Liver (tissue), 3 donors: ENCODE results near the gene ATIC.

Experiments used
- ATF3 ChIP-seq: IDR thresholded peaks from 2 replicates; pipeline ENCODE4 v1.6.1; 2016; ENCODE audit warnings: antibody characterized with exemption
- FOXA1 ChIP-seq: IDR thresholded peaks from 2 replicates; pipeline ENCODE4 v1.6.1; 2016; ENCODE audit warnings: antibody characterized with exemption
- JUND ChIP-seq, 2 donors: IDR thresholded peaks; 2 replicates each; pipeline ENCODE4 v1.6.1; 2016; ENCODE audit warnings: antibody characterized with exemption in 2 of 2
- MAX ChIP-seq: IDR thresholded peaks from 2 replicates; pipeline ENCODE4 v1.6.1; 2016; ENCODE audit warnings: antibody characterized with exemption
- RXRA ChIP-seq, 2 donors: IDR thresholded peaks; 2 replicates each; pipeline ENCODE4 v1.6.1; 2017 to 2018; ENCODE audit warnings: antibody characterized with exemption in 2 of 2, mild to moderate bottlenecking in 1 of 2
- SP1 ChIP-seq: IDR thresholded peaks from 2 replicates; pipeline ENCODE4 v1.6.1; 2018; ENCODE audit warnings: antibody characterized with exemption, mild to moderate bottlenecking
- TAF1 ChIP-seq: conservative IDR thresholded peaks from 2 replicates; pipeline ENCODE4 v1.6.1; 2016; ENCODE audit warnings: antibody characterized with exemption, mild to moderate bottlenecking
- YY1 ChIP-seq: IDR thresholded peaks from 2 replicates; pipeline ENCODE4 v1.6.1; 2016; ENCODE audit warnings: antibody characterized with exemption, mild to moderate bottlenecking
- TF ChIP-seq, protein P1 (sequence below): fragments of 150-350 bp; IDR thresholded peaks from 2 replicates; pipeline ENCODE4 v1.5.1; 2017; ENCODE audit warnings: improper control_type of control experiment, low read depth, low read length; ENCODE audit not compliant: missing input control
- TF ChIP-seq, protein P2 (sequence below): IDR thresholded peaks from 2 replicates; pipeline ENCODE4 v1.6.1; 2016; ENCODE audit warnings: antibody characterized with exemption, mild to moderate bottlenecking
- TF ChIP-seq, protein P3 (sequence below): IDR thresholded peaks from 2 replicates; pipeline ENCODE4 v1.6.1; 2016; ENCODE audit warnings: antibody characterized with exemption
- donor health status: healthy.
- donor health status: healthy.

- TF ChIP-seq, protein P1, sequence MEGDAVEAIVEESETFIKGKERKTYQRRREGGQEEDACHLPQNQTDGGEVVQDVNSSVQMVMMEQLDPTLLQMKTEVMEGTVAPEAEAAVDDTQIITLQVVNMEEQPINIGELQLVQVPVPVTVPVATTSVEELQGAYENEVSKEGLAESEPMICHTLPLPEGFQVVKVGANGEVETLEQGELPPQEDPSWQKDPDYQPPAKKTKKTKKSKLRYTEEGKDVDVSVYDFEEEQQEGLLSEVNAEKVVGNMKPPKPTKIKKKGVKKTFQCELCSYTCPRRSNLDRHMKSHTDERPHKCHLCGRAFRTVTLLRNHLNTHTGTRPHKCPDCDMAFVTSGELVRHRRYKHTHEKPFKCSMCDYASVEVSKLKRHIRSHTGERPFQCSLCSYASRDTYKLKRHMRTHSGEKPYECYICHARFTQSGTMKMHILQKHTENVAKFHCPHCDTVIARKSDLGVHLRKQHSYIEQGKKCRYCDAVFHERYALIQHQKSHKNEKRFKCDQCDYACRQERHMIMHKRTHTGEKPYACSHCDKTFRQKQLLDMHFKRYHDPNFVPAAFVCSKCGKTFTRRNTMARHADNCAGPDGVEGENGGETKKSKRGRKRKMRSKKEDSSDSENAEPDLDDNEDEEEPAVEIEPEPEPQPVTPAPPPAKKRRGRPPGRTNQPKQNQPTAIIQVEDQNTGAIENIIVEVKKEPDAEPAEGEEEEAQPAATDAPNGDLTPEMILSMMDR, result no peak
- TF ChIP-seq JUND (IDR thresholded peaks at IDR 0.05) (no peak), TAF1 (no peak), YY1 (no peak), ATF3 (no peak), RXRA (IDR thresholded peaks at IDR 0.05) (no peak), MAX (no peak), FOXA1 (no peak), SP1 (no peak)
- TF ChIP-seq, protein P2, sequence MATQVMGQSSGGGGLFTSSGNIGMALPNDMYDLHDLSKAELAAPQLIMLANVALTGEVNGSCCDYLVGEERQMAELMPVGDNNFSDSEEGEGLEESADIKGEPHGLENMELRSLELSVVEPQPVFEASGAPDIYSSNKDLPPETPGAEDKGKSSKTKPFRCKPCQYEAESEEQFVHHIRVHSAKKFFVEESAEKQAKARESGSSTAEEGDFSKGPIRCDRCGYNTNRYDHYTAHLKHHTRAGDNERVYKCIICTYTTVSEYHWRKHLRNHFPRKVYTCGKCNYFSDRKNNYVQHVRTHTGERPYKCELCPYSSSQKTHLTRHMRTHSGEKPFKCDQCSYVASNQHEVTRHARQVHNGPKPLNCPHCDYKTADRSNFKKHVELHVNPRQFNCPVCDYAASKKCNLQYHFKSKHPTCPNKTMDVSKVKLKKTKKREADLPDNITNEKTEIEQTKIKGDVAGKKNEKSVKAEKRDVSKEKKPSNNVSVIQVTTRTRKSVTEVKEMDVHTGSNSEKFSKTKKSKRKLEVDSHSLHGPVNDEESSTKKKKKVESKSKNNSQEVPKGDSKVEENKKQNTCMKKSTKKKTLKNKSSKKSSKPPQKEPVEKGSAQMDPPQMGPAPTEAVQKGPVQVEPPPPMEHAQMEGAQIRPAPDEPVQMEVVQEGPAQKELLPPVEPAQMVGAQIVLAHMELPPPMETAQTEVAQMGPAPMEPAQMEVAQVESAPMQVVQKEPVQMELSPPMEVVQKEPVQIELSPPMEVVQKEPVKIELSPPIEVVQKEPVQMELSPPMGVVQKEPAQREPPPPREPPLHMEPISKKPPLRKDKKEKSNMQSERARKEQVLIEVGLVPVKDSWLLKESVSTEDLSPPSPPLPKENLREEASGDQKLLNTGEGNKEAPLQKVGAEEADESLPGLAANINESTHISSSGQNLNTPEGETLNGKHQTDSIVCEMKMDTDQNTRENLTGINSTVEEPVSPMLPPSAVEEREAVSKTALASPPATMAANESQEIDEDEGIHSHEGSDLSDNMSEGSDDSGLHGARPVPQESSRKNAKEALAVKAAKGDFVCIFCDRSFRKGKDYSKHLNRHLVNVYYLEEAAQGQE, result no peak
- TF ChIP-seq, protein P3, sequence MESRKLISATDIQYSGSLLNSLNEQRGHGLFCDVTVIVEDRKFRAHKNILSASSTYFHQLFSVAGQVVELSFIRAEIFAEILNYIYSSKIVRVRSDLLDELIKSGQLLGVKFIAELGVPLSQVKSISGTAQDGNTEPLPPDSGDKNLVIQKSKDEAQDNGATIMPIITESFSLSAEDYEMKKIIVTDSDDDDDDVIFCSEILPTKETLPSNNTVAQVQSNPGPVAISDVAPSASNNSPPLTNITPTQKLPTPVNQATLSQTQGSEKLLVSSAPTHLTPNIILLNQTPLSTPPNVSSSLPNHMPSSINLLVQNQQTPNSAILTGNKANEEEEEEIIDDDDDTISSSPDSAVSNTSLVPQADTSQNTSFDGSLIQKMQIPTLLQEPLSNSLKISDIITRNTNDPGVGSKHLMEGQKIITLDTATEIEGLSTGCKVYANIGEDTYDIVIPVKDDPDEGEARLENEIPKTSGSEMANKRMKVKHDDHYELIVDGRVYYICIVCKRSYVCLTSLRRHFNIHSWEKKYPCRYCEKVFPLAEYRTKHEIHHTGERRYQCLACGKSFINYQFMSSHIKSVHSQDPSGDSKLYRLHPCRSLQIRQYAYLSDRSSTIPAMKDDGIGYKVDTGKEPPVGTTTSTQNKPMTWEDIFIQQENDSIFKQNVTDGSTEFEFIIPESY, result no peak
Observed at GRCh38 chr2:215376103-215376780, 64.4 kb downstream of the ATIC start.
